SK-N-MC (cell line): ENCODE measurements around the gene RRAGD.

Experiments
- EZH2 ChIP-seq: fragments of 200-600 bp; sonication (generic); IDR thresholded peaks from one replicate; pipeline ENCODE4 v1.6.1; 2017; ENCODE audit warnings: antibody characterized with exemption
- POLR2AphosphoS5 ChIP-seq: IDR thresholded peaks from 2 replicates; pipeline ENCODE4 v1.6.1; 2012; ENCODE audit warnings: mild to moderate bottlenecking, low read depth, low read length, borderline replicate concordance

DNA sequence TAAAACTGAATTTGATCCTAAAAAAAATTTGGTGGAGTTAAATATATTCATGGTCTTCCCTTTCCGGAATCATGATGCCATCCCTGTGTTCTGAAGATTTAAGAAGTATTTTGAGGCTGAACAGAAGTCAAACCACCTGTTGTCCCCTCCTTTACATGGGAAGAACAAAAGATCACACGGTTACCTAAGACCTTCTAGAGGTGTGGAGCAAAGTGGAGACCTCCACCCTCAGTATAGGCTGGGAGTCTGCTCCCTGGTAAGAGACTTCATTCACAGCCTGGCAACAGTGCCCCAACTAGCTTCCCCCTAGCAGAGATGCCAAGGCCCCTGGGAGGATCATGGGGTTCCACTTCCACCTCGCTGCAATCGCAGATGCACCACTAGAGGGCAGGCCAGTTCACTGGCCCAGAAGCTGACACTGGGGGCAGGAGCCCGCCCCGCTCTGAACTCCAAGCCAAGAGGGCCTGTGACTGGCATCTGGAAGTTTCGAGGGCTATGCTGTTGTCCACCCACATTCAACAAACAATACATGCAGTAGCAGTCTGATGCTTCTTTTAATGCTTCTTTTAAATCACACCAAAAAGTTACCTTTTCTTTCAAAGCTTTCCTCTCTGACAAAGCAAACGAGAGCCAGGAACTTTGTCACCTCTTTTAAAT is 40.1 kb downstream of the RRAGD start:
- TF ChIP-seq EZH2 (no peak), POLR2AphosphoS5 (no peak)
